GM03348 (cell line): ENCODE data around the gene FLG.
"Not testable (repeated sequence)": the region's sequence is repeated elsewhere in the genome, so short reads cannot be mapped to it uniquely, and the experiment has no call there.

ENCODE experiments used
- DNase-seq: peaks from one replicate; pipeline ENCODE4 v3.0.0; 2012; ENCODE audit warnings: low spot score

FLG gene

DNA sequence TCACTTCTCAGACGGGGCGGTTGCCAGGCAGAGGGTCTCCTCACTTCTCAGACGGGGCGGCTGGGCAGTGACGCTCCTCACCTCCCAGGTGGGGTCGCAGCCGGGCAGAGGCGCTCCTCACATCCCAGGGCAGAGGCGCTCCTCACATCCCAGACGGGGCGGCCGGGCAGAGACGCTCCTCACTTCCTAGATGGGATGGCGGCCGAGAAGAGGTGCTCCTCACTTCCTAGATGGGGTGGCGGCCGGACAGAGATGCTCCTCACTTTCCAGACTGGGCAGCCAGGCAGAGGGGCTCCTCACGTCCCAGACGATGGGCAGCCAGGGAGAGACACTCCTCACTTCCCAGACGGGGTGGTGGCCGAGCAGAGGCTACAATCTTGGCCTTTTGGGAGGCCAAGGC, 68.6 kb downstream of the FLG start:
- DNase-seq: not testable (repeated sequence)
